ENCODE data around the gene ADAMTS1. TPM values are rescaled to one million over a fixed set of nuclear protein-coding genes. Genes with fewer than 3 reads are reported as not detected.

Gene ADAMTS1
- total RNA-seq, 1 donor from 2014 or later = 59.3 TPM

- ATAC-seq = no peak
- Histone ChIP-seq H3K27me3 (ENCODE audit: low read depth) (no peaks in the 10 kb centered on the region), H3K4me3 (no peak overlapping the region), H3K27ac (no peak overlapping the region), H3K36me3 (no peaks in the 10 kb centered on the region), H3K9me3 (no peaks in the 10 kb centered on the region), H3K4me1 (peaks cover 2% of the 10 kb centered on the region)
- intact Hi-C loops (cut with DNase I) = no loop called here
- no peak for TF ChIP-seq CTCF (IDR thresholded peaks at IDR 0.05)
- DNase-seq = no peak
These were observed 35.5 kb downstream of the ADAMTS1 start for GRCh38 chr21:26809745-26810144.

- H3K9me3 ChIP-seq = no peaks in the 10 kb centered on the region
- no peaks in the 10 kb centered on the region for H3K36me3 ChIP-seq
- DNase-seq (no peak), ATAC-seq (no peak)
- no peak overlapping the region for H3K4me3 ChIP-seq
- TF ChIP-seq CTCF (IDR thresholded peaks at IDR 0.05) = no peak
- H3K27me3 ChIP-seq (ENCODE audit: low read depth) = no peaks in the 10 kb centered on the region
- intact Hi-C loops (cut with DNase I) = no loop called here
- H3K27ac ChIP-seq = no peak overlapping the region
- H3K4me1 ChIP-seq = peaks cover 4% of the 10 kb centered on the region
These were observed 38.4 kb downstream of the ADAMTS1 start for GRCh38 chr21:26806801-26807295.

DNA sequence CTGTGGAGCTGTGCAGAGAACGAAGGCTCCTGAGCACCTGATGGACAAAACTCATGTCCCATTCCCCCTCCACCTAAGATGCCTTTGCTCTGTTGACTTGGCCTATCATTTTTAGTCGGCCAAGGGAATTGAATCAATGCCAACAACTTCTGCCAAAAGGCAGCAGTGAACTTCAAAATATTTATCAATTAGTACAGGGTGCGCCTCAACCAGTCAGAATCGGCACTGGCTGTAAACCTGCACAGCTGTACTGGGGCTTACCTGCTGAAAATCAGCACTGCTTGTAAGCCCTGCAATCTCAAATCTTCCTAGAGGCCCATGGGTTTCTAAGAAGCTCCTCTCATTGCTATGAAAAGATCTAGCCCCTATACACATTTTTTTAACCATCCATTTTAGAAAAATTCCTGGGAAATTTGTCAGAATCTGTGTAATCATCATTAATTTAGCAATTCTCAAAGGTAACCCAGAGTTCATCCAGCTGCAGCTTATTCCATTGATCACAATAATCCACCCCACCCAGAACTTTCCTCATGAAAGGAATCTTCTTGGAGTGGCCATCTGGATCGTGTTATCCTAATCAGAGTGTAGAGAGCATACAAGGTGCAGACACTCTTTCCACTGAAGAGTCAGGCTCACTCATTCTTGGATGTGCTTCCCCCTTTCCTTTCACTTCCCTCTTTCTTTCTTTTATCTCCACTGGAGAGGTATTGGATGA lies 40.2 kb downstream of the ADAMTS1 start:
- no peak overlapping the region for H3K27ac ChIP-seq
- peaks cover 16% of the 10 kb centered on the region for H3K4me1 ChIP-seq
- intact Hi-C loops (cut with DNase I) = no loop called here
- no peaks in the 10 kb centered on the region for H3K27me3 ChIP-seq (ENCODE audit: low read depth)
- no peak overlapping the region for H3K4me3 ChIP-seq
- no peak for TF ChIP-seq CTCF (IDR thresholded peaks at IDR 0.05)
- ATAC-seq (no peak), DNase-seq (no peak)
- no peaks in the 10 kb centered on the region for H3K9me3 ChIP-seq
- H3K36me3 ChIP-seq = no peaks in the 10 kb centered on the region

GRCh38 chr21:26801498-26801897 lies 43.7 kb downstream of the ADAMTS1 start:
- Histone ChIP-seq H3K9me3 (no peaks in the 10 kb centered on the region), H3K4me3 (no peak overlapping the region), H3K27me3 (ENCODE audit: low read depth) (no peaks in the 10 kb centered on the region), H3K4me1 (peaks cover 18% of the 10 kb centered on the region), H3K27ac (peak overlapping the region; percentile 69), H3K36me3 (no peaks in the 10 kb centered on the region)
- ATAC-seq = peak in 1 of 2 donors; percentile 34
- intact Hi-C loops (cut with DNase I) = no loop called here
- TF ChIP-seq CTCF (IDR thresholded peaks at IDR 0.05) = no peak
- DNase-seq = no peak

DNA sequence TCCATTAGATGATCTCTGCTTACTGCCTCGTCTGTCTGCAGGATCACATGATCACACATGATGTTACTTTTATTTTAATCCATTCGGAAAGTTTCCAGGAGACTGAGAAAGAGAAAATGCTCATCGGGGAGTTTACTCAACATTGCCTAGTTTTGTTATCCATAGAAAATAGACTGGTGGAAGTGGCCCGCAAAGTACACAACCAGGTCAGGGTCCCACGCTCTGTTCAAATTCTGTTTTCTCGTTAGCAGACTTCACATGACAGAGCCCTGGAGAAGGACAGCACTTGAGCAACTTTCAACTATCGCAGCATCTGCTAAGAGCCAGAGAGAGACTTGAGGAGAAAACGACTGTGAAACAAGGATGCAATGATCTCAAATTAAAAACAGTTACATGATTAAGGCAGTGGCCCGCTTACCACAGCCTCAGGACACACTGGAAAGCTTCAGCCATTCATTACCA lies 44.2 kb downstream of the ADAMTS1 start:
- no peak overlapping the region for H3K4me3 ChIP-seq
- intact Hi-C loops (cut with DNase I) = no loop called here
- H3K9me3 ChIP-seq = no peaks in the 10 kb centered on the region
- no peak for DNase-seq
- peak in 1 of 2 donors; percentile 5 for ATAC-seq
- peaks cover 18% of the 10 kb centered on the region for H3K4me1 ChIP-seq
- TF ChIP-seq CTCF (IDR thresholded peaks at IDR 0.05) = no peak
- no peaks in the 10 kb centered on the region for H3K36me3 ChIP-seq
- no peaks in the 10 kb centered on the region for H3K27me3 ChIP-seq (ENCODE audit: low read depth)
- H3K27ac ChIP-seq = peak overlapping the region; percentile 69
